GM12878 (cell line): ENCODE data around the gene UBQLN1. TPM values are rescaled to one million over a fixed set of nuclear protein-coding genes. Genes with fewer than 3 reads are reported as not detected.

Experiments used
- ATAC-seq: fragments of 200-7000 bp; cut with Tn5 transposase; 3 replicates; pipeline ENCODE4 v1.9.1; 2020; ENCODE audit warnings: mild to moderate bottlenecking, moderate library complexity
- BruUV-seq: library from RNA; stranded (reverse); fragments of 400-500 nt; replicated peaks from 2 replicates; lab custom pipeline; 2021; lab: Mats Ljungman, UMichigan
- CTCF ChIA-PET: fragments of 300-600 bp; sonication (Branson Sonifier 250); formaldehyde crosslinking; extraction: SDS; loops from one replicate; lab custom pipeline; 2021; ENCODE audit warnings: inconsistent platforms; lab: Yijun Ruan, JAX
- POLR2A ChIA-PET: fragments of 350-600 bp; formaldehyde crosslinking; extraction: SDS; loops from one replicate; lab custom pipeline; 2021; ENCODE audit warnings: inconsistent platforms; lab: Charles Lee
- RAD21 ChIA-PET: fragments of 300-600 bp; sonication (Branson Sonifier 250); formaldehyde crosslinking; loops from one replicate; lab custom pipeline; 2023; ENCODE audit warnings: antibody characterized with exemption; ENCODE audit not compliant: unreplicated experiment; lab: Charles Lee
- SMC1A ChIA-PET: fragments of 300-600 bp; sonication (Branson Sonifier 250); formaldehyde crosslinking; loops from one replicate; lab custom pipeline; 2023; ENCODE audit not compliant: unreplicated experiment, uncharacterized antibody; lab: Charles Lee
- DNase-seq: peaks from one replicate; pipeline ENCODE4 v3.0.0-alpha.2; 2011; ENCODE audit warnings: low read depth, low spot score
- FAIRE-seq: peaks from 3 replicates; lab custom pipeline; 2011; peaks lifted over from hg19 to GRCh38; lab: Jason Lieb, UNC
- H2AFZ ChIP-seq: 2 replicates; pipeline ENCODE4 v1.6.0; 2011; ENCODE audit warnings: low read depth, low read length, control low read depth; ENCODE audit not compliant: control insufficient read depth
- H3K27ac ChIP-seq: 2 replicates; pipeline ENCODE4 v1.5.1; 2011; ENCODE audit warnings: control low read depth; ENCODE audit not compliant: control insufficient read depth, insufficient read depth
- H3K27me3 ChIP-seq, 2 experiments: replicated peaks in 1 of 2; 2 replicates each; pipeline versions ENCODE4 v1.6.0 to v1.6.1; 2011; ENCODE audit warnings: low read length in 1 of 2; ENCODE audit not compliant: control insufficient read depth in 2 of 2, insufficient read depth in 2 of 2
- H3K36me3 ChIP-seq, 2 experiments: 2 replicates each; pipeline ENCODE4 v1.5.1; 2011; ENCODE audit warnings: low read length in 1 of 2; ENCODE audit not compliant: control insufficient read depth in 2 of 2, insufficient read depth in 2 of 2
- H3K4me1 ChIP-seq: 2 replicates; pipeline ENCODE4 v1.6.1; 2011; ENCODE audit warnings: mild to moderate bottlenecking, low read length, moderate library complexity, mixed read lengths; ENCODE audit not compliant: control insufficient read depth, insufficient read depth
- H3K4me2 ChIP-seq: 2 replicates; pipeline ENCODE4 v1.6.0; 2011; ENCODE audit warnings: control low read depth; ENCODE audit not compliant: control insufficient read depth, insufficient read depth
- H3K4me3 ChIP-seq: fragments of 200-600 bp; sonication (generic); 2 replicates; pipeline ENCODE4 v1.5.1; 2016
- H3K79me2 ChIP-seq: 2 replicates; pipeline ENCODE4 v1.6.0; 2011; ENCODE audit warnings: low read length; ENCODE audit not compliant: control insufficient read depth, insufficient read depth
- H3K9ac ChIP-seq: 2 replicates; pipeline ENCODE4 v1.8.0; 2011; ENCODE audit warnings: low read length, control low read depth, mixed read lengths; ENCODE audit not compliant: control insufficient read depth, insufficient read depth
- H3K9me3 ChIP-seq: replicated peaks from 3 replicates; pipeline ENCODE4 v1.5.1; 2011; ENCODE audit warnings: mild to moderate bottlenecking, low read length; ENCODE audit not compliant: control insufficient read depth, insufficient read depth
- H4K20me1 ChIP-seq: 2 replicates; pipeline ENCODE4 v1.6.0; 2011; ENCODE audit not compliant: control insufficient read depth, insufficient read depth
- ATF2 ChIP-seq: IDR thresholded peaks from 2 replicates; pipeline ENCODE4 v1.6.1; 2012; ENCODE audit warnings: low read length, inconsistent platforms
- ATF7 ChIP-seq: fragments of 450-650 bp; IDR thresholded peaks from 2 replicates; pipeline ENCODE4 v1.6.1; 2016; ENCODE audit warnings: low read depth, mild to moderate bottlenecking
- BRCA1 ChIP-seq: IDR thresholded peaks from 2 replicates; pipeline ENCODE4 v1.6.1; 2011; ENCODE audit warnings: low read depth, low read length, improper control_type of control experiment
- CBFB ChIP-seq: IDR thresholded peaks from 2 replicates; pipeline ENCODE4 v1.6.1; 2016; ENCODE audit warnings: antibody characterized with exemption, low read depth
- CREB1 ChIP-seq: IDR thresholded peaks from 2 replicates; pipeline ENCODE4 v1.6.1; 2012; ENCODE audit warnings: low read depth, mild to moderate bottlenecking, inconsistent platforms
- HDAC2 ChIP-seq: fragments of 200-600 bp; sonication (generic); IDR thresholded peaks from 2 replicates; pipeline ENCODE4 v1.6.1; 2017
- IKZF2 ChIP-seq, 2 experiments: fragments of 450-650 bp; IDR thresholded peaks; 2 replicates each; pipeline ENCODE4 v1.6.1; 2017; ENCODE audit warnings: mild to moderate bottlenecking in 2 of 2, moderate library complexity in 2 of 2
- LARP7 ChIP-seq: fragments of 450-650 bp; IDR thresholded peaks from 2 replicates; pipeline ENCODE4 v1.6.1; 2017; ENCODE audit warnings: mild to moderate bottlenecking
- MEF2A ChIP-seq: IDR thresholded peaks from 2 replicates; pipeline ENCODE4 v1.6.1; 2011; ENCODE audit warnings: low read depth, mild to moderate bottlenecking, low read length, moderate library complexity; ENCODE audit not compliant: insufficient read depth
- MTA2 ChIP-seq: fragments of 450-650 bp; IDR thresholded peaks from 2 replicates; pipeline ENCODE4 v1.6.1; 2016; ENCODE audit warnings: low read depth, mild to moderate bottlenecking, moderate library complexity
- TAF1 ChIP-seq: IDR thresholded peaks from 2 replicates; pipeline ENCODE4 v1.6.1; 2011; ENCODE audit warnings: mild to moderate bottlenecking, low read depth, low read length, borderline replicate concordance
- TARDBP ChIP-seq: IDR thresholded peaks from 2 replicates; pipeline ENCODE4 v1.6.1; 2016; ENCODE audit warnings: borderline replicate concordance
- YY1 ChIP-seq: IDR thresholded peaks from 2 replicates; pipeline ENCODE4 v1.6.1; 2011; ENCODE audit warnings: low read depth, mild to moderate bottlenecking, low read length
- WGBS: methylation state at CpG from one replicate; pipeline ENCODE4 v1.1.6; 2016; ENCODE audit warnings: low lambda C conversion rate; ENCODE audit not compliant: insufficient replicate concordance, insufficient coverage; ENCODE audit errors: missing lambda C conversion rate; 5-methylcytosine and 5-hydroxymethylcytosine counted together
- in situ Hi-C: fragments of 300-500 bp; cut with MboI; formaldehyde crosslinking; loops from 9 replicates; pipeline ENCODE4 v1.14.3; 2018; ENCODE audit warnings: mixed read lengths
- intact Hi-C: fragments of 100-400 bp; cut with micrococcal nuclease; formaldehyde crosslinking; loops from one replicate; pipeline ENCODE4 v1.14.2; 2022; ENCODE audit not compliant: unreplicated experiment
- polyA plus RNA-seq, 11 experiments: library from polyadenylated mRNA; depleted of rRNA in 4 of 11; unstranded in 6 of 11; stranded (reverse) in 5 of 11; fragments of >200 nt; fragmentation: Nextera tagmentation in 4 of 11; fragmentation: Illumina TruSeq in 1 of 11; extraction: Ambion mirVana in 4 of 11; extraction: Trizol in 1 of 11; gene quantifications; 1 replicate in 1 of 11; 2 replicates in 10 of 11; pipeline versions ENCODE4 v1.2.1 to v1.2.3, GENCODE V29; 2011 to 2016; ENCODE audit warnings: inconsistent platforms in 2 of 11, missing spikeins in 2 of 11, low read depth in 1 of 11
- total RNA-seq, 4 experiments: library from RNA; depleted of rRNA in 3 of 4; stranded (reverse); fragments of >200 nt in 3 of 4; fragmentation: Illumina TruSeq in 1 of 4; extraction: Trizol in 1 of 4; gene quantifications; 2 replicates each; pipeline versions ENCODE4 v1.2.1 to v1.2.3, GENCODE V29; 2013 to 2021
- TF ChIP-seq, protein P1 (sequence below): IDR thresholded peaks from 2 replicates; pipeline ENCODE4 v1.6.1; 2011; ENCODE audit warnings: borderline replicate concordance, low read depth, mild to moderate bottlenecking, moderate library complexity, mixed read lengths, low read length; ENCODE audit not compliant: insufficient read depth; ENCODE audit errors: extremely low read length
- TF ChIP-seq, protein P2 (sequence below): fragments of 450-650 bp; IDR thresholded peaks from 2 replicates; pipeline ENCODE4 v1.6.1; 2018; ENCODE audit warnings: mild to moderate bottlenecking, low read depth, moderate library complexity; ENCODE audit not compliant: partially characterized antibody

Gene UBQLN1
- total and polyA plus RNA-seq, 10 of the 15 experiments (the other 5 are each of a cell fraction or from before 2014, with no cell fraction given), result 12.4 to 118 (median 66.1) TPM

DNA sequence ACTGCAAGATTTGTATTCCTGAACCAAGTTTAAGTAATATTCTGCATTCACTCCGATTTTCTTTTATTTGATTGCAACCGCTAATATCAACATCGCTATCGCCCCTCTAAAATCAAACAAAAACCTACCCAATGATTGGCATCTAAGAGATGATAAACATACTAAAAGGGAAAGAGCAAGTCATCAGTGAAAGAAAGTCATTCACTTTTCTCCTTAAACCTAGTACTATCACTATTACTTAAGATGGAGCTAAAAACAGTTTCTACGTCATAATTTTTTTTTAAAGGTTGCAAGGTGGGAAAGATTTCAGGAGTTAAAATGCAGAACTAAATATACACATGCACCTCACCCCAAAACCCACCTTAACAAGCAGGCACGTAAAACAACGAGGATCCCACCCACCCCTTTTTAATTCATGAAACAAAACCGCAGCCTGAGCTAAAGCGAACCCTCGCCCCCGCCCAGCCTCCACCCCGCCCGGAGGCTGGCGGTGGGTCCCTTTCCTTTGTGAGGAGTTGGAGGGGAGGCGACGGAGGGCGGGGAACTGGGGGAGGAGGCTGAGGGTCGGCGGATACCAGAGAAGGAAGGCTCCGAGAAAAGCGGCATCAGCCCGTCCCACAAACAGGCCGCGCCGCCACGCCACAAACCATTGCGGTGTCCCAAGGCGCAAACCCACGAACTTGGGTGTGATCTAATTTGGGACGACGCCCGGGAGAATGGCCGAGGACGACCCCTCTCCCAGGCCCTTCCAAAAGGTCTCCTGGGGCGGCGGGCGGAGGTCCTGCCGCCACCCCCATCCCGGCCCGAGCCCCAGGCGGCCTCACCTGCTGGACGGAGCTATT is 861 bp downstream of the UBQLN1 start:
- H3K9me3 ChIP-seq, result no peaks in the 10 kb centered on the region
- FAIRE-seq (peak; percentile 35), DNase-seq (no peak)
- peak; percentile 52; the same call in 1 of the 2 replicates for TF ChIP-seq MTA2
- peak; percentile 7; the same call in 1 of the 2 replicates for TF ChIP-seq YY1
- 0 out of 2 replicates have a peak, but pooled peaks have one; percentile 33 for TF ChIP-seq MEF2A
- no peak; the same call in none of the 2 replicates for TF ChIP-seq LARP7
- TF ChIP-seq ATF7, result peak; percentile 63; the same call in 1 of the 2 replicates
- peak; percentile 57; the same call in 1 of the 2 replicates for TF ChIP-seq CREB1
- TF ChIP-seq, protein P1, sequence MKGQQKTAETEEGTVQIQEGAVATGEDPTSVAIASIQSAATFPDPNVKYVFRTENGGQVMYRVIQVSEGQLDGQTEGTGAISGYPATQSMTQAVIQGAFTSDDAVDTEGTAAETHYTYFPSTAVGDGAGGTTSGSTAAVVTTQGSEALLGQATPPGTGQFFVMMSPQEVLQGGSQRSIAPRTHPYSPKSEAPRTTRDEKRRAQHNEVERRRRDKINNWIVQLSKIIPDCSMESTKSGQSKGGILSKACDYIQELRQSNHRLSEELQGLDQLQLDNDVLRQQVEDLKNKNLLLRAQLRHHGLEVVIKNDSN, result no peak
- no peak for TF ChIP-seq HDAC2
- peak; percentile 44; the same call in 1 of the 2 replicates for TF ChIP-seq CBFB
- TF ChIP-seq TARDBP, result no peak
- 0 out of 2 replicates have a peak, but pooled peaks have one; percentile 9 for TF ChIP-seq ATF2
- no peak for TF ChIP-seq TAF1
- TF ChIP-seq IKZF2 (IDR thresholded peaks at IDR 0.05), result peak; percentile 22 to 57; a peak in 2 of 4 replicates
- TF ChIP-seq, protein P2, sequence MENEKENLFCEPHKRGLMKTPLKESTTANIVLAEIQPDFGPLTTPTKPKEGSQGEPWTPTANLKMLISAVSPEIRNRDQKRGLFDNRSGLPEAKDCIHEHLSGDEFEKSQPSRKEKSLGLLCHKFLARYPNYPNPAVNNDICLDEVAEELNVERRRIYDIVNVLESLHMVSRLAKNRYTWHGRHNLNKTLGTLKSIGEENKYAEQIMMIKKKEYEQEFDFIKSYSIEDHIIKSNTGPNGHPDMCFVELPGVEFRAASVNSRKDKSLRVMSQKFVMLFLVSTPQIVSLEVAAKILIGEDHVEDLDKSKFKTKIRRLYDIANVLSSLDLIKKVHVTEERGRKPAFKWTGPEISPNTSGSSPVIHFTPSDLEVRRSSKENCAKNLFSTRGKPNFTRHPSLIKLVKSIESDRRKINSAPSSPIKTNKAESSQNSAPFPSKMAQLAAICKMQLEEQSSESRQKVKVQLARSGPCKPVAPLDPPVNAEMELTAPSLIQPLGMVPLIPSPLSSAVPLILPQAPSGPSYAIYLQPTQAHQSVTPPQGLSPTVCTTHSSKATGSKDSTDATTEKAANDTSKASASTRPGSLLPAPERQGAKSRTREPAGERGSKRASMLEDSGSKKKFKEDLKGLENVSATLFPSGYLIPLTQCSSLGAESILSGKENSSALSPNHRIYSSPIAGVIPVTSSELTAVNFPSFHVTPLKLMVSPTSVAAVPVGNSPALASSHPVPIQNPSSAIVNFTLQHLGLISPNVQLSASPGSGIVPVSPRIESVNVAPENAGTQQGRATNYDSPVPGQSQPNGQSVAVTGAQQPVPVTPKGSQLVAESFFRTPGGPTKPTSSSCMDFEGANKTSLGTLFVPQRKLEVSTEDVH, result no peak
- TF ChIP-seq BRCA1, result no peak

More for the DNA sequence above, 861 bp downstream of the UBQLN1 start:
- peak overlapping the region; percentile 92 for H2AFZ ChIP-seq
- ChIA-PET POLR2A (interaction anchor here (0.6 to 2.0 kb wide), 9 partner anchors 7 to 273 kb away, joined by 3 to 10 read pairs (median 5); partner anchors contain the start of genes HNRNPK, IDNK and RMI1), CTCF (interaction anchor here (1.0 to 4.7 kb wide), 6 partner anchors 11 to 87 kb away, joined by 3 to 22 read pairs (median 6); partner anchors contain the start of gene IDNK), RAD21 (interaction anchor here (0.7 to 3.5 kb wide), 8 partner anchors 7 to 273 kb away, joined by 3 to 13 read pairs (median 4); partner anchors contain the start of gene HNRNPK), SMC1A (interaction anchor here (2.0 to 3.4 kb wide), 3 partner anchors 18 to 83 kb away, joined by 6 to 18 read pairs (median 10); partner anchors contain the start of gene IDNK)
- H3K79me2 ChIP-seq, result peaks cover 59% of the 10 kb centered on the region
- peaks cover 1% of the 10 kb centered on the region; the same call in 1 of the 2 replicates for H4K20me1 ChIP-seq
- ATAC-seq, result peak; percentile 27
- H3K36me3 ChIP-seq, result no peaks in the 10 kb centered on the region
- peak overlapping the region; percentile 90 for H3K4me3 ChIP-seq
- WGBS, result under 1% methylated on average over 42 of the region's 42 CpGs
- no peaks in the 10 kb centered on the region for H3K4me1 ChIP-seq
- H3K9ac ChIP-seq, result peak overlapping the region; percentile 84
- peak overlapping the region; percentile 39; the same call in 1 of the 2 replicates for H3K4me2 ChIP-seq
- no peaks in the 10 kb centered on the region for H3K27me3 ChIP-seq
- H3K27ac ChIP-seq, result peak overlapping the region; percentile 96
- in situ Hi-C loops (no loop called here), intact Hi-C loops (loop anchor here (1.0 to 5.0 kb wide), 3 partner anchors 85 to 275 kb away; partner anchors contain the start of genes HNRNPK, KIF27 and RMI1)
- BruUV-seq, result no TSS peak
